ENCODE results near the gene PCNX2.

DNA sequence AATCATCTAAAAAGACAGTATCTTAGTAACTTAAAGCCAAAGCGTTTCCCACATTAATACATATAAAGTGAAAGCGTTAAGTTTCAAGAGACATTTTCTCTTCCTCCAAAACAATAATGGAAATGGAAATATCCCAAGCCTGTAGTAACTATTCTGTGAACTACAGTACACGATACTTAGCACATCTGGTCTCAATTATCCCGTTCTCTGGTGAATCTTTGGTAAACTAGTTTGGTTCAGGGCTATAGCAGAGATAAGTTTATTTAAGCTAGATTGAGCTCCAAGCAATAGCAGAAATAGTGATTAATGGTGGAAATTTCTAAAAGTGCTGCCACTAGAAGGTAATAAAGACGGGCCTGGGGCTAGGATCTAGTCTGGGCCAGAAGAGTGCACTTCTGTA is 55.2 kb downstream of the PCNX2 start:
- TF ChIP-seq EZH2phosphoT487 (IDR thresholded peaks at IDR 0.05; ENCODE audit: insufficient read depth, low read depth), result no peak
- no peak for TF ChIP-seq EZH2 (IDR thresholded peaks at IDR 0.05; ENCODE audit: insufficient read depth, poor library complexity, severe bottlenecking)

All from GM23248 (cell line).